K562 (cell line): ENCODE data around the gene CENPI. TPM values are rescaled to one million over a fixed set of nuclear protein-coding genes. Genes with fewer than 3 reads are reported as not detected.
A peak's percentile ranks its signal among the peaks of the same experiment; 100 is the strongest.

ENCODE experiments used
- CCAR2 ChIP-seq: fragments of 200-400 bp; formaldehyde crosslinking; IDR thresholded peaks from 2 replicates; pipeline ENCODE4 v1.6.1; 2017; ENCODE audit warnings: mild to moderate bottlenecking, low read depth, low read length
- CHD4 ChIP-seq: fragments of 200-600 bp; sonication (generic); IDR thresholded peaks from 3 replicates; pipeline ENCODE4 v1.6.1; 2012; ENCODE audit warnings: low read depth, mild to moderate bottlenecking, mixed read lengths, low read length, inconsistent platforms; ENCODE audit not compliant: insufficient read depth, insufficient replicate concordance, poor library complexity, severe bottlenecking
- ESRRA ChIP-seq: fragments of 450-650 bp; IDR thresholded peaks from 2 replicates; pipeline ENCODE4 v1.6.1; 2014; ENCODE audit warnings: low read depth, mild to moderate bottlenecking, moderate library complexity, borderline replicate concordance
- ETV5 ChIP-seq: sonication (generic); formaldehyde crosslinking; IDR thresholded peaks from 2 replicates; pipeline ENCODE4 v1.4.0; 2020; ENCODE audit warnings: low read depth, mild to moderate bottlenecking, missing genetic modification reagents
- FOS ChIP-seq: IDR thresholded peaks from 3 replicates; pipeline ENCODE4 v1.6.1; 2011; ENCODE audit not compliant: insufficient read length; ENCODE audit errors: extremely low read depth
- FOXP1 ChIP-seq: sonication (generic); formaldehyde crosslinking; IDR thresholded peaks from 2 replicates; pipeline ENCODE4 v1.8.0; 2022; ENCODE audit warnings: mild to moderate bottlenecking, missing genetic modification reagents
- HMG20B ChIP-seq: fragments of 250-450 bp; sonication (Bioruptor Pico); IDR thresholded peaks from 2 replicates; pipeline ENCODE4 v1.5.0; 2021; ENCODE audit warnings: mild to moderate bottlenecking
- KDM4B ChIP-seq, 2 experiments: fragments of 450-650 bp in 1 of 2; sonication (generic) in 1 of 2; IDR thresholded peaks; 2 replicates each; pipeline ENCODE4 v1.6.1; 2016 to 2017; ENCODE audit warnings: borderline replicate concordance in 2 of 2, antibody characterized with exemption in 1 of 2, low read depth in 1 of 2, mild to moderate bottlenecking in 1 of 2
- MAFF ChIP-seq: IDR thresholded peaks from 2 replicates; pipeline ENCODE4 v1.6.1; 2012; ENCODE audit warnings: low read length, improper control_type of control experiment
- NEUROD1 ChIP-seq: fragments of 150-350 bp; IDR thresholded peaks from 2 replicates; pipeline ENCODE4 v1.6.1; 2014; ENCODE audit warnings: borderline replicate concordance, low read length, low read depth; ENCODE audit not compliant: partially characterized antibody
- NR2C1 ChIP-seq, 2 experiments: fragments of 450-650 bp; IDR thresholded peaks; 2 replicates each; pipeline ENCODE4 v1.6.1; 2017; ENCODE audit warnings: mild to moderate bottlenecking in 2 of 2, antibody characterized with exemption in 1 of 2, inconsistent platforms in 1 of 2, missing compliant biosample characterization in 1 of 2, missing genetic modification characterization in 1 of 2
- PTRF ChIP-seq: fragments of 450-650 bp; IDR thresholded peaks from 2 replicates; pipeline ENCODE4 v1.6.1; 2016; ENCODE audit warnings: mild to moderate bottlenecking, missing genetic modification characterization, missing compliant biosample characterization
- RHOXF2B ChIP-seq: fragments of 250-450 bp; sonication (Bioruptor Pico); conservative IDR thresholded peaks from 2 replicates; pipeline ENCODE4 v1.5.1; 2021
- SIX5 ChIP-seq, 2 experiments: IDR thresholded peaks; 2 replicates each; pipeline ENCODE4 v1.6.1; 2011; ENCODE audit warnings: low read length in 2 of 2, borderline replicate concordance in 1 of 2, low read depth in 1 of 2, mild to moderate bottlenecking in 1 of 2, moderate library complexity in 1 of 2; ENCODE audit not compliant: insufficient read depth in 1 of 2
- SUPT5H ChIP-seq: fragments of 450-650 bp; IDR thresholded peaks from 2 replicates; pipeline ENCODE4 v1.6.1; 2016
- TEAD4 ChIP-seq, 2 experiments: sonication (generic) in 1 of 2; formaldehyde crosslinking in 1 of 2; IDR thresholded peaks; 2 replicates each; pipeline versions ENCODE4 v1.6.1 to v1.8.0; 2012 to 2022; ENCODE audit warnings: borderline replicate concordance in 1 of 2, inconsistent platforms in 1 of 2, low read length in 1 of 2, mild to moderate bottlenecking in 1 of 2, missing genetic modification reagents in 1 of 2
- TOE1 ChIP-seq, 2 experiments: fragments of 450-650 bp in 1 of 2; sonication (generic) in 1 of 2; formaldehyde crosslinking in 1 of 2; IDR thresholded peaks; 2 replicates each; pipeline versions ENCODE4 v1.7.1 to v1.8.0; 2016 to 2022; ENCODE audit warnings: borderline replicate concordance in 2 of 2, mild to moderate bottlenecking in 2 of 2, antibody characterized with exemption in 1 of 2, inconsistent platforms in 1 of 2, low read depth in 1 of 2, missing genetic modification reagents in 1 of 2, moderate library complexity in 1 of 2
- YY1 ChIP-seq, 3 experiments: IDR thresholded peaks; 2 replicates each; pipeline ENCODE4 v1.6.1; 2011; ENCODE audit warnings: low read length in 2 of 3, mild to moderate bottlenecking in 2 of 3, moderate library complexity in 2 of 3, borderline replicate concordance in 1 of 3, control low read depth in 1 of 3, low read depth in 1 of 3; ENCODE audit not compliant: insufficient read depth in 3 of 3, insufficient replicate concordance in 2 of 3, control insufficient read depth in 1 of 3, insufficient read length in 1 of 3; ENCODE audit errors: extremely low read depth in 1 of 3
- ZNF23 ChIP-seq: fragments of 250-450 bp; sonication (Bioruptor Pico); IDR thresholded peaks from 2 replicates; pipeline ENCODE4 v1.4.0; 2020; ENCODE audit warnings: mild to moderate bottlenecking
- polyA plus RNA-seq, 8 experiments: library from polyadenylated mRNA; depleted of rRNA in 4 of 8; stranded (reverse) in 5 of 8; unstranded in 3 of 8; fragments of >200 nt; fragmentation: Nextera tagmentation in 2 of 8; fragmentation: Illumina TruSeq in 1 of 8; extraction: Ambion mirVana in 2 of 8; extraction: Trizol in 1 of 8; gene quantifications; 2 replicates each; pipeline versions ENCODE4 v1.2.1 to v1.2.3, GENCODE V29; 2011 to 2014; ENCODE audit warnings: inconsistent platforms in 1 of 8, missing spikeins in 1 of 8
- total RNA-seq, 7 experiments: library from RNA; depleted of rRNA in 6 of 7; stranded (reverse); fragments of >200 nt in 6 of 7; fragmentation: Illumina TruSeq in 2 of 7; extraction: Trizol in 2 of 7; gene quantifications; 2 replicates each; pipeline versions ENCODE4 v1.2.1 to v1.2.3, GENCODE V29; 2011 to 2021; ENCODE audit warnings: low replicate concordance in 1 of 7
- TF ChIP-seq, protein P1 (sequence below): sonication (generic); formaldehyde crosslinking; IDR thresholded peaks from 2 replicates; pipeline ENCODE4 v1.8.0; 2022; ENCODE audit warnings: mild to moderate bottlenecking, low read depth, missing genetic modification reagents
- TF ChIP-seq, protein P2 (sequence below): fragments of 450-650 bp; formaldehyde crosslinking; IDR thresholded peaks from 2 replicates; pipeline ENCODE4 v1.4.0; 2020; ENCODE audit warnings: mild to moderate bottlenecking, mixed read lengths
- TF ChIP-seq, protein P3 (sequence below): sonication (generic); formaldehyde crosslinking; IDR thresholded peaks from 2 replicates; pipeline ENCODE4 v1.9.0; 2022; ENCODE audit warnings: mild to moderate bottlenecking, missing genetic modification reagents

Gene CENPI
- total and polyA plus RNA-seq, 9 of the 15 experiments (the other 6 are each of a cell fraction or from before 2014, with no cell fraction given) = 6.6 to 23.5 (median 14.9) TPM

DNA sequence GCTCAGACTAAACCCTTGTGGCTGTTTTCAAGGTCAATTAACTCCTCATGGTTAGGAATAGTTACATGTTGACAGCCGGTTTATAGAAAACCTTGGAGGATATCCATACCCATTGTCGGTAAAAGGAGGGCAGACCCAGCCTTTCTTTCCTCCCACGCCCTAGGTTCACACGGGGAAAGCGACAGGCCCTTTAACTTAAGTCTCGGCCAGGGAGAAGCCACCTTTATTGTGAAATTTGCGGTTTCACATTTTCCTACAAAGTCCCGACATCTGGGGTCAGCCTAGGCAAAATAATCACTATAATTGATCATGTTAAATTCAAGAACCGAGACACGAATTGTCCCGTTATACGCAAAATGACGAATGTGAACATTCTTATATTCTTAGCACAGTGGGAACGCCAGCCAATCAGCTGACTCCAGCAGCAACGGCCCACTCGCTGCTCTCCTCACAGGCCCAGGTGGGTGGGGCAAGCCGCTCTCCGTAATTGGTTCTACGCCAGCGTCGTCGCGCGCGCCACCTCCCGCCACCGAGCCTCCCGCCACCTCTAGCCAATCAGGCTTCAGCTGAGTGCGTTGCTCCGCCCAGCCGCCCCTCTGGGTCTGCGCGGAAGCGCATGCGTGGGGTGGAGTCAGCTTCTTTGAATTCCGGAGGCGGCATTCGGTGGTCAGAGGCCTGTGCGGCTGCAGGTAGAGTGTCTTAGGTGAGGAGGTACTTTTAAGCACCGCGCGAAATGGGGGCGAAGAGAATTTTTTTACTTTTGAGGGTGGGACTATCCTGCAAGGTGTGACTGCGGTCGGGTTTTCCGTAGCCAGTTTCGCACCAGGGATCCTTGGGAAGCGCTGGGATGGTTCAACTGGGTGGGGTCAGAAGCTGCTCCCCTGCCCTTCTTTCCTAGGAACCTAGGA lies at the start of gene CENPI (continued):
- TF ChIP-seq, protein P1, sequence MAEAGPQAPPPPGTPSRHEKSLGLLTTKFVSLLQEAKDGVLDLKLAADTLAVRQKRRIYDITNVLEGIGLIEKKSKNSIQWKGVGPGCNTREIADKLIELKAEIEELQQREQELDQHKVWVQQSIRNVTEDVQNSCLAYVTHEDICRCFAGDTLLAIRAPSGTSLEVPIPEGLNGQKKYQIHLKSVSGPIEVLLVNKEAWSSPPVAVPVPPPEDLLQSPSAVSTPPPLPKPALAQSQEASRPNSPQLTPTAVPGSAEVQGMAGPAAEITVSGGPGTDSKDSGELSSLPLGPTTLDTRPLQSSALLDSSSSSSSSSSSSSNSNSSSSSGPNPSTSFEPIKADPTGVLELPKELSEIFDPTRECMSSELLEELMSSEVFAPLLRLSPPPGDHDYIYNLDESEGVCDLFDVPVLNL = peak; percentile 95
- no peak for TF ChIP-seq YY1 (IDR thresholded peaks at IDR 0.05; ENCODE audit: borderline replicate concordance in 1 of 3, control insufficient read depth in 1 of 3, extremely low read depth in 1 of 3, insufficient read depth in 3 of 3, insufficient read length in 1 of 3, insufficient replicate concordance in 2 of 3, low read depth in 1 of 3, low read length in 2 of 3)
- TF ChIP-seq MAFF = no peak
- no peak for TF ChIP-seq NR2C1 (IDR thresholded peaks at IDR 0.05)
- no peak for TF ChIP-seq NR2C1 (tag; IDR thresholded peaks at IDR 0.05)
- TF ChIP-seq ESRRA = peak; percentile 49; the same call in 1 of the 2 replicates
- no peak for TF ChIP-seq PTRF (tag)
- TF ChIP-seq ZNF23 (CRISPR knock-in tag) = no peak
- TF ChIP-seq FOXP1 (CRISPR knock-in tag) = no peak
- no peak for TF ChIP-seq TOE1 (IDR thresholded peaks at IDR 0.05; ENCODE audit: borderline replicate concordance)
- no peak for TF ChIP-seq TOE1 (CRISPR knock-in tag; IDR thresholded peaks at IDR 0.05; ENCODE audit: borderline replicate concordance, low read depth)
- TF ChIP-seq, protein P2, sequence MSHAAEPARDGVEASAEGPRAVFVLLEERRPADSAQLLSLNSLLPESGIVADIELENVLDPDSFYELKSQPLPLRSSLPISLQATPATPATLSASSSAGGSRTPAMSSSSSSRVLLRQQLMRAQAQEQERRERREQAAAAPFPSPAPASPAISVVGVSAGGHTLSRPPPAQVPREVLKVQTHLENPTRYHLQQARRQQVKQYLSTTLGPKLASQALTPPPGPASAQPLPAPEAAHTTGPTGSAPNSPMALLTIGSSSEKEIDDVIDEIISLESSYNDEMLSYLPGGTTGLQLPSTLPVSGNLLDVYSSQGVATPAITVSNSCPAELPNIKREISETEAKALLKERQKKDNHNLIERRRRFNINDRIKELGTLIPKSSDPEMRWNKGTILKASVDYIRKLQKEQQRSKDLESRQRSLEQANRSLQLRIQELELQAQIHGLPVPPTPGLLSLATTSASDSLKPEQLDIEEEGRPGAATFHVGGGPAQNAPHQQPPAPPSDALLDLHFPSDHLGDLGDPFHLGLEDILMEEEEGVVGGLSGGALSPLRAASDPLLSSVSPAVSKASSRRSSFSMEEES = no peak
- TF ChIP-seq ETV5 (CRISPR knock-in tag) = no peak
- no peak for TF ChIP-seq RHOXF2B
- TF ChIP-seq SUPT5H = peak; percentile 58
- TF ChIP-seq CCAR2 = no peak
- peak; percentile 58 for TF ChIP-seq FOS
- TF ChIP-seq HMG20B (CRISPR knock-in tag) = no peak
- TF ChIP-seq CHD4 = no peak
- TF ChIP-seq, protein P3, sequence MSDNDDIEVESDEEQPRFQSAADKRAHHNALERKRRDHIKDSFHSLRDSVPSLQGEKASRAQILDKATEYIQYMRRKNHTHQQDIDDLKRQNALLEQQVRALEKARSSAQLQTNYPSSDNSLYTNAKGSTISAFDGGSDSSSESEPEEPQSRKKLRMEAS = peak; percentile 58; the same call in 1 of the 2 replicates
- TF ChIP-seq KDM4B (IDR thresholded peaks at IDR 0.05; ENCODE audit: borderline replicate concordance in 2 of 2, low read depth in 1 of 2) = no peak
- no peak for TF ChIP-seq SIX5 (IDR thresholded peaks at IDR 0.05; ENCODE audit: borderline replicate concordance in 1 of 2, insufficient read depth in 1 of 2, low read depth in 1 of 2, low read length in 2 of 2)
- peak; percentile 21; the same call in 1 of the 2 replicates for TF ChIP-seq TEAD4 (IDR thresholded peaks at IDR 0.05; ENCODE audit: low read length)
- no peak for TF ChIP-seq TEAD4 (CRISPR knock-in tag; IDR thresholded peaks at IDR 0.05; ENCODE audit: borderline replicate concordance)
- TF ChIP-seq NEUROD1 = peak; percentile 24
